SH-SY5Y (cell line): Measurements from ENCODE around the gene KCNJ6.

Experiments
- GATA2 ChIP-seq: IDR thresholded peaks from 2 replicates; pipeline ENCODE4 v1.6.1; 2011; ENCODE audit warnings: mild to moderate bottlenecking, low read depth, low read length
- GATA3 ChIP-seq: IDR thresholded peaks from 2 replicates; pipeline ENCODE4 v1.6.1; 2011; ENCODE audit warnings: low read depth, mild to moderate bottlenecking, low read length, moderate library complexity

- no peak for TF ChIP-seq GATA3
- TF ChIP-seq GATA2: no peak
These were observed 292.6 kb downstream of the KCNJ6 start for GRCh38 chr21:37623689-37624088.
